B cell (primary cell): Measurements from ENCODE around the gene OR2T3.
"Not testable (repeated sequence)": the region's sequence is repeated elsewhere in the genome, so short reads cannot be mapped to it uniquely, and the experiment has no call there.

Experiments
- EZH2 ChIP-seq: IDR thresholded peaks from 2 replicates; pipeline ENCODE4 v1.6.1; 2012; ENCODE audit warnings: borderline replicate concordance, low read depth, mild to moderate bottlenecking, moderate library complexity, low read length; ENCODE audit not compliant: insufficient read depth, poor library complexity, severe bottlenecking
- TF ChIP-seq, protein P1 (sequence below): fragments of 200-600 bp; IDR thresholded peaks from one replicate; pipeline ENCODE4 v1.8.0; 2022; ENCODE audit warnings: antibody characterized with exemption, mild to moderate bottlenecking

DNA sequence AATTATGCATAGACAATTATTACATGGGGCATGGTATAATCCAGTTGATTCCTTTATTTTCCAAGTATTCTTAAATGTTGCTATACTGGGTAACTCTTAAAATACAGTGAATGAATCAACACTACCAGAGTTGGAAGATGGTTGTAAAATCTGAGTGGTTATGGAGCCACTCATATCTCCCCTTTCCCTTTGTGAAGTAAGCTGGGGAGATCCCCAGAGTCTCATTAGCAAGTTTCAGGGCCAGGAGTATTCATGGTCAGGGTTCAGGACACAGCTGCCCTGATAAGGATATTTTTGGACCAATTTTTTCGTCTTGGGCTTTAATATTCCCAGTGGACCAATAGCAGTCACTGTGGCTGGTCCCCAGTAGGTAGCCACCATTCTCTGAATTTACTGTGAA, 34.5 kb upstream of the OR2T3 start:
- TF ChIP-seq, protein P1, sequence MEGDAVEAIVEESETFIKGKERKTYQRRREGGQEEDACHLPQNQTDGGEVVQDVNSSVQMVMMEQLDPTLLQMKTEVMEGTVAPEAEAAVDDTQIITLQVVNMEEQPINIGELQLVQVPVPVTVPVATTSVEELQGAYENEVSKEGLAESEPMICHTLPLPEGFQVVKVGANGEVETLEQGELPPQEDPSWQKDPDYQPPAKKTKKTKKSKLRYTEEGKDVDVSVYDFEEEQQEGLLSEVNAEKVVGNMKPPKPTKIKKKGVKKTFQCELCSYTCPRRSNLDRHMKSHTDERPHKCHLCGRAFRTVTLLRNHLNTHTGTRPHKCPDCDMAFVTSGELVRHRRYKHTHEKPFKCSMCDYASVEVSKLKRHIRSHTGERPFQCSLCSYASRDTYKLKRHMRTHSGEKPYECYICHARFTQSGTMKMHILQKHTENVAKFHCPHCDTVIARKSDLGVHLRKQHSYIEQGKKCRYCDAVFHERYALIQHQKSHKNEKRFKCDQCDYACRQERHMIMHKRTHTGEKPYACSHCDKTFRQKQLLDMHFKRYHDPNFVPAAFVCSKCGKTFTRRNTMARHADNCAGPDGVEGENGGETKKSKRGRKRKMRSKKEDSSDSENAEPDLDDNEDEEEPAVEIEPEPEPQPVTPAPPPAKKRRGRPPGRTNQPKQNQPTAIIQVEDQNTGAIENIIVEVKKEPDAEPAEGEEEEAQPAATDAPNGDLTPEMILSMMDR = not testable (repeated sequence)
- TF ChIP-seq EZH2 = not testable (repeated sequence)
